ENCODE results near the gene PBXIP1. TPM values are rescaled to one million over a fixed set of nuclear protein-coding genes. Genes with fewer than 3 reads are reported as not detected.
A peak's percentile ranks its signal among the peaks of the same experiment; 100 is the strongest.

Gene PBXIP1
- total RNA-seq, 4 donors from 2014 or later: 11.1 to 51.1 (median 29.3) TPM

- intact Hi-C loops (cut with DNase I): no loop called here
- peak within 1 kb of the TSS; percentile 96 to 99 (median 98) for H3K27ac ChIP-seq
- TF ChIP-seq CTCF (IDR thresholded peaks at IDR 0.05): peak in 1 of 6 experiments; percentile 18
- peak in 3 of 4 donors; percentile 65 to 70 (median 68) for TF ChIP-seq POLR2A (IDR thresholded peaks at IDR 0.05)
- H3K27me3 ChIP-seq: no peaks in the 10 kb centered on the region
- DNase-seq: peak; percentile 95
- peaks cover 0 to 22% (median 0%) of the 10 kb centered on the region in 3 donors for H3K36me3 ChIP-seq
- H3K4me1 ChIP-seq: peaks cover 39 to 67% (median 46%) of the 10 kb centered on the region in 3 donors
- no peaks in the 10 kb centered on the region for H3K9me3 ChIP-seq
- H3K4me3 ChIP-seq: peak within 1 kb of the TSS; percentile 53 to 79 (median 64)
- 0 to 1% methylated on average over 42 to 47 of the region's 47 CpGs for WGBS, 2 donors
Observed at GRCh38 chr1:154974102-154974807, 18.4 kb upstream of the PBXIP1 start, which contains the start of gene CKS1B. Gene CKS1B, plus strand, starts transcription at chr1:154974681. Its CDS starts 65 bp downstream, at chr1:154974746.

DNA sequence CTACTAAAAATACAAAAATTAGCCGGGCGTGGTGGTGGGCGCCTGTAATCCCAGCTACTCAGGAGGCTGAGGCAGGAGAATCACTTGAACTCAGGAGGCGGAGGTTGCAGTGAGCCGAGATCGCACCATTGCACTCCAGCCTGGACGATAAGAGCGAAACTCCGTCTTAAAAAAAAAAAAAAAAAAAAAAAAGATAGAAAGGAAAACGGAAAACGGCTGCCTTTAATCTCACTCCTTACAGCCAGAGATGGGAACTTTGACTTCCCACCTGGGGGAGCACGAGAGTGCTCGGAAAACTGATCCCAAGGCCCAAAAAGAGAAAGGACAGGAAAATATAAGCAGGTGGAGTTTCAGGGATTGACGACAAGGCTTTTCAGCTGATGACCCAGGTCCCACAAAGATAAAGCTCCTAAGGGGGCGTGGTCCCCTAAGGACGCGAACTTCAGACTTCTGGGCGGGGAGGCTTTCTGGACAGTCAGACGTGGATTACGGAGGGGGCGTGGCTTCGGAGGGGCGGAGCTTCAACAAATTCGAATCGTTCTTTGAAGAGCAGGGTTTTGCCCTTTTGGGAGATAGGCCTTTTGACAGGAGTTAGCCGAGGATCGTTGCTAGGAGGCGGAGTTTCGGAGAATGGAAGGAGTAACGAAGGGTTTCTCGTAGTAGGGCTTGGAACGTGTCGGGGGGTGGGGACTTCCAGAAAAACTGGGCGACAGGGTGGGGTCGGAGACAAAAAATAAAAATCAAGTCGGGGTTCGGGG, 17.6 kb upstream of the PBXIP1 start:
- DNase-seq: peak; percentile 85
- TF ChIP-seq POLR2A (IDR thresholded peaks at IDR 0.05) (peak in 3 of 4 donors; percentile 9 to 83 (median 45)), CTCF (IDR thresholded peaks at IDR 0.05) (peak in 1 of 6 experiments; percentile 11)
- peaks cover 0 to 24% (median 2%) of the 10 kb centered on the region in 3 donors for H3K36me3 ChIP-seq
- H3K27me3 ChIP-seq: no peaks in the 10 kb centered on the region
- peaks cover 46 to 74% (median 53%) of the 10 kb centered on the region in 3 donors for H3K4me1 ChIP-seq
- H3K4me3 ChIP-seq: peak overlapping the region; percentile 53 to 79 (median 64)
- peak overlapping the region; percentile 96 to 99 (median 98) for H3K27ac ChIP-seq
- WGBS, 2 donors: 1 to 6% methylated on average over 31 to 37 of the region's 37 CpGs
- intact Hi-C loops (cut with DNase I): no loop called here
- H3K9me3 ChIP-seq: no peaks in the 10 kb centered on the region

DNA sequence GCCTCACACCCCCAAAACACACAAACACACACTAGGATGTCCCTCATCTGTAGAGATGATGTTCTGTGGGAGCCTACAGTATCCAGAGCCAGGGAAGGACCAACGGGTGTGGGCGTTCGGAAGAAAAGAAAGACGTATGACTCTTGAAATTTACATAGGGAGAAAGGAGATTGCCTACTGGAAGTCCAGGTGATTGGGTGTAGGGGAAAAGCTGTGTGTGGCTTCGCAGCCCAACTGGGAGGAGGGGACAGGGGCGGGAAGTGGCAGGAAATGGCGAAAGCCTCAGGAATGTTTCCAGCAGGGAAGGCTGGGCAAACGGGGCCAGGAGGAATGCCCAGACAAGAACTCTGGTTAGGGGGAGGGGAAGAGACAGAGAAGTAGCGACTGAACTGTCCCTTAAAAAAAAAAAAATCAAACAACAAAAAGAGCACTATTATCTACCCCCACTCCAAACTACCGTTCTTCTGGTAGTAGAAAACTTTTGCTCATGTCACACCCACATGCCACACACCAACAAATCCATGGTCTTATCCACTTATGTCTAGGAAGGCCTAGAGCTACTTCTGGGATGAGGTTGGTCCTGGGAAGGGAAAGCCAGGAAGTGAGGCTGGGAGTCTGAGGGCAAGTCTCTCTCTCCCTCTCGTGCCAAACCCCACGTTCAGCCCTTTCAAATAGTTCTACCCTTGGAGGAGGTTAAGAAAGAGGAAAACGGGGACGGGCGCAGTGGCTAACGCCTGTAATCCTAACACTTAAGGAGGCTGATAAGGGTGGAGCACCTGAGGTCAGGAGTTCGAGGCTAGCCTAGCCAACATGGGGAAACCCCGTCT, 16.8 kb upstream of the PBXIP1 start:
- WGBS, 2 donors: 18 to 21% methylated on average over 15 to 18 of the region's 18 CpGs
- H3K9me3 ChIP-seq: no peaks in the 10 kb centered on the region
- peaks cover 0 to 24% (median 8%) of the 10 kb centered on the region in 3 donors for H3K36me3 ChIP-seq
- DNase-seq: no peak
- H3K4me1 ChIP-seq: peaks cover 47 to 82% (median 59%) of the 10 kb centered on the region in 3 donors
- peak overlapping the region in 3 of 4 donors; percentile 60 to 79 (median 68) for H3K4me3 ChIP-seq
- TF ChIP-seq POLR2A (IDR thresholded peaks at IDR 0.05) (peak in 1 of 4 donors; percentile 41), CTCF (IDR thresholded peaks at IDR 0.05) (no peak)
- intact Hi-C loops (cut with DNase I): no loop called here
- H3K27ac ChIP-seq: peak overlapping the region; percentile 96 to 99 (median 98)
- H3K27me3 ChIP-seq: no peaks in the 10 kb centered on the region

GRCh38 chr1:154972213-154972516, 16.3 kb upstream of the PBXIP1 start:
- Histone ChIP-seq H3K4me1 (peaks cover 47 to 85% (median 62%) of the 10 kb centered on the region in 3 donors), H3K27ac (peak overlapping the region; percentile 96 to 99 (median 98)), H3K9me3 (no peaks in the 10 kb centered on the region), H3K36me3 (peaks cover 0 to 29% (median 8%) of the 10 kb centered on the region in 3 donors), H3K27me3 (no peaks in the 10 kb centered on the region), H3K4me3 (peak overlapping the region in 3 of 4 donors; percentile 46 to 79 (median 68))
- 34 to 41% methylated on average over 3 of the region's 3 CpGs for WGBS, 2 donors
- no peak for DNase-seq
- TF ChIP-seq CTCF (IDR thresholded peaks at IDR 0.05) (no peak), POLR2A (IDR thresholded peaks at IDR 0.05) (no peak)
- intact Hi-C loops (cut with DNase I): no loop called here
